IMR-90 (cell line): ENCODE results near the gene RBMS2. TPM values are rescaled to one million over a fixed set of nuclear protein-coding genes. Genes with fewer than 3 reads are reported as not detected.
A peak's percentile ranks its signal among the peaks of the same experiment; 100 is the strongest.

Source experiments
- ATAC-seq: fragments of 200-7000 bp; cut with Tn5 transposase; 2 replicates; pipeline ENCODE4 v1.9.1; 2020; ENCODE audit warnings: low read depth, mild to moderate bottlenecking, moderate library complexity
- BruUV-seq: library from RNA; stranded (reverse); fragments of 400-500 nt; replicated peaks from 2 replicates; lab custom pipeline; 2021; lab: Mats Ljungman, UMichigan
- CTCF ChIA-PET: fragments of 300-600 bp; formaldehyde crosslinking; extraction: SDS; loops from one replicate; lab custom pipeline; 2021; ENCODE audit warnings: antibody characterized with exemption; lab: Yijun Ruan, JAX
- POLR2A ChIA-PET: fragments of 300-600 bp; sonication (Branson Sonifier 250); formaldehyde crosslinking; loops from one replicate; lab custom pipeline; 2022; ENCODE audit warnings: antibody characterized with exemption; ENCODE audit not compliant: unreplicated experiment; lab: Charles Lee
- DNase-seq: peaks from one replicate; pipeline ENCODE4 v3.0.0; 2013
- H2AFZ ChIP-seq: replicated peaks from 2 replicates; pipeline ENCODE3; 2013; ENCODE audit warnings: low read length, mild to moderate bottlenecking; ENCODE audit not compliant: poor library complexity
- H2AK5ac ChIP-seq: 2 replicates; pipeline ENCODE4 v1.6.1; 2013; ENCODE audit warnings: low read depth, low read length, inconsistent platforms
- H2AK9ac ChIP-seq: replicated peaks from 2 replicates; pipeline ENCODE3; 2013; ENCODE audit warnings: mild to moderate bottlenecking, low read depth, low read length, moderate library complexity; ENCODE audit not compliant: poor library complexity
- H2BK120ac ChIP-seq: 2 replicates; pipeline ENCODE4 v1.6.1; 2013; ENCODE audit warnings: low read depth, low read length, inconsistent platforms
- H2BK15ac ChIP-seq: 3 replicates; pipeline ENCODE4 v1.6.1; 2013; ENCODE audit warnings: low read depth, low read length, inconsistent platforms
- H2BK20ac ChIP-seq: 2 replicates; pipeline ENCODE4 v1.6.1; 2013; ENCODE audit warnings: low read depth, mild to moderate bottlenecking, inconsistent platforms, low read length, moderate library complexity
- H2BK5ac ChIP-seq: 2 replicates; pipeline ENCODE4 v1.6.1; 2013; ENCODE audit warnings: mild to moderate bottlenecking, low read depth, low read length, inconsistent platforms; ENCODE audit not compliant: poor library complexity, severe bottlenecking
- H3K14ac ChIP-seq: replicated peaks from 2 replicates; pipeline ENCODE4 v1.6.1; 2013; ENCODE audit warnings: low read depth, low read length, inconsistent platforms
- H3K18ac ChIP-seq: 2 replicates; pipeline ENCODE4 v1.6.1; 2013; ENCODE audit warnings: low read depth, low read length, control low read depth
- H3K23ac ChIP-seq: 2 replicates; pipeline ENCODE4 v1.6.1; 2013; ENCODE audit warnings: low read depth, low read length, inconsistent platforms
- H3K27ac ChIP-seq: 2 replicates; pipeline ENCODE4 v1.5.1; 2013; ENCODE audit warnings: mild to moderate bottlenecking, control low read depth, low read length; ENCODE audit not compliant: insufficient read depth
- H3K27me3 ChIP-seq: 2 replicates; pipeline ENCODE4 v1.6.1; 2013; ENCODE audit warnings: low read length; ENCODE audit not compliant: control insufficient read depth, insufficient read depth
- H3K36me3 ChIP-seq: 2 replicates; pipeline ENCODE4 v1.6.1; 2013; ENCODE audit warnings: low read length, mixed read lengths; ENCODE audit not compliant: control insufficient read depth, insufficient read depth
- H3K4ac ChIP-seq: 2 replicates; pipeline ENCODE4 v1.6.1; 2013; ENCODE audit warnings: low read depth, low read length, inconsistent platforms
- H3K4me1 ChIP-seq: 2 replicates; pipeline ENCODE4 v1.6.1; 2013; ENCODE audit warnings: low read length, mixed read lengths; ENCODE audit not compliant: control insufficient read depth, insufficient read depth
- H3K4me2 ChIP-seq: 2 replicates; pipeline ENCODE4 v1.6.1; 2013; ENCODE audit warnings: low read depth, mild to moderate bottlenecking, control low read depth, low read length, moderate library complexity
- H3K4me3 ChIP-seq: 2 replicates; pipeline ENCODE4 v1.5.1; 2013; ENCODE audit warnings: low read depth, mild to moderate bottlenecking, control low read depth, low read length, moderate library complexity; ENCODE audit not compliant: insufficient read depth
- H3K56ac ChIP-seq: 2 replicates; pipeline ENCODE4 v1.6.1; 2013; ENCODE audit warnings: low read length, inconsistent platforms; ENCODE audit not compliant: insufficient read depth; ENCODE audit errors: extremely low read depth
- H3K79me1 ChIP-seq, 2 experiments: 2 replicates each; pipeline ENCODE4 v1.6.1; 2013; ENCODE audit warnings: low read length in 2 of 2, inconsistent platforms in 1 of 2, low read depth in 1 of 2
- H3K9ac ChIP-seq: 2 replicates; pipeline ENCODE4 v1.6.1; 2013; ENCODE audit warnings: low read depth, low read length, control low read depth
- H3K9me1 ChIP-seq: 2 replicates; pipeline ENCODE4 v1.6.1; 2013; ENCODE audit warnings: low read length, inconsistent platforms; ENCODE audit not compliant: insufficient read depth
- H3K9me3 ChIP-seq: 2 replicates; pipeline ENCODE4 v1.6.1; 2013; ENCODE audit warnings: low read length; ENCODE audit not compliant: control insufficient read depth, insufficient read depth
- H4K20me1 ChIP-seq: 2 replicates; pipeline ENCODE4 v1.6.1; 2013; ENCODE audit warnings: low read length, inconsistent platforms; ENCODE audit not compliant: insufficient read depth
- H4K5ac ChIP-seq: 2 replicates; pipeline ENCODE4 v1.6.1; 2013; ENCODE audit warnings: mild to moderate bottlenecking, low read depth, low read length, control low read depth
- H4K8ac ChIP-seq, 2 experiments: 2 replicates each; pipeline ENCODE4 v1.6.1; 2013; ENCODE audit warnings: low read depth in 2 of 2, low read length in 2 of 2, control low read depth in 1 of 2, inconsistent platforms in 1 of 2
- H4K91ac ChIP-seq: 2 replicates; pipeline ENCODE4 v1.6.1; 2013; ENCODE audit warnings: low read depth, low read length, inconsistent platforms; ENCODE audit not compliant: insufficient read depth
- BHLHE40 ChIP-seq: fragments of 150-350 bp; IDR thresholded peaks from 2 replicates; pipeline ENCODE4 v1.6.1; 2016; ENCODE audit warnings: mild to moderate bottlenecking, low read depth, low read length
- CTCF ChIP-seq: conservative IDR thresholded peaks from 2 replicates; pipeline ENCODE4 v1.5.1; 2012; ENCODE audit warnings: mild to moderate bottlenecking, low read depth, low read length, improper control_type of control experiment
- ELK1 ChIP-seq: fragments of 150-350 bp; IDR thresholded peaks from 2 replicates; pipeline ENCODE4 v1.6.1; 2016; ENCODE audit warnings: low read depth, mild to moderate bottlenecking, low read length, moderate library complexity, borderline replicate concordance
- FOS ChIP-seq: fragments of 150-350 bp; IDR thresholded peaks from 2 replicates; pipeline ENCODE4 v1.6.1; 2016; ENCODE audit warnings: low read depth, low read length
- MXI1 ChIP-seq: IDR thresholded peaks from 2 replicates; pipeline ENCODE4 v1.6.1; 2012; ENCODE audit warnings: low read depth, mild to moderate bottlenecking, low read length, moderate library complexity, borderline replicate concordance
- NFE2L2 ChIP-seq: fragments of 150-350 bp; IDR thresholded peaks from 2 replicates; pipeline ENCODE4 v1.6.1; 2016; ENCODE audit warnings: low read depth, mild to moderate bottlenecking, low read length
- POLR2A ChIP-seq: IDR thresholded peaks from 2 replicates; pipeline ENCODE4 v1.6.1; 2012; ENCODE audit warnings: mild to moderate bottlenecking, low read depth, low read length
- RAD21 ChIP-seq: IDR thresholded peaks from 2 replicates; pipeline ENCODE4 v1.6.1; 2012; ENCODE audit warnings: low read length, improper control_type of control experiment
- RCOR1 ChIP-seq: IDR thresholded peaks from 2 replicates; pipeline ENCODE4 v1.6.1; 2012; ENCODE audit warnings: mild to moderate bottlenecking, low read length, improper control_type of control experiment; ENCODE audit not compliant: insufficient replicate concordance
- RFX5 ChIP-seq: IDR thresholded peaks from 2 replicates; pipeline ENCODE4 v1.8.0; 2012; ENCODE audit warnings: low read depth, mild to moderate bottlenecking, low read length, moderate library complexity
- SMC3 ChIP-seq: fragments of 150-350 bp; IDR thresholded peaks from 2 replicates; pipeline ENCODE4 v1.6.1; 2016; ENCODE audit warnings: low read depth, mild to moderate bottlenecking, antibody characterized with exemption, low read length, moderate library complexity
- WGBS, 2 experiments: methylation state at CpG; one replicate each; pipeline versions ENCODE4 v1.1.5 to v1.1.7; 2013; ENCODE audit warnings: missing lambda C conversion rate in 2 of 2; ENCODE audit not compliant: insufficient read length in 1 of 2; ENCODE audit errors: extremely low coverage in 2 of 2; 5-methylcytosine and 5-hydroxymethylcytosine counted together
- dilution Hi-C: fragments of 300-500 bp; cut with HindIII; formaldehyde crosslinking; loops from one replicate; pipeline ENCODE4 v1.14.3; 2018; ENCODE audit warnings: low sequenced_read_pairs; ENCODE audit not compliant: unreplicated experiment
- in situ Hi-C: fragments of 300-500 bp; cut with MboI; formaldehyde crosslinking; loops from 3 replicates; pipeline ENCODE4 v1.14.3; 2019; ENCODE audit warnings: low sequenced_read_pairs, inconsistent platforms, mixed read lengths
- intact Hi-C: fragments of 100-400 bp; cut with micrococcal nuclease; formaldehyde crosslinking; loops from 2 replicates; pipeline ENCODE4 v1.10.0; 2022
- polyA plus RNA-seq, 3 experiments: library from polyadenylated mRNA; depleted of rRNA; stranded (reverse); fragments of >200 nt; gene quantifications; 2 replicates each; pipeline ENCODE4 v1.2.3, GENCODE V29; 2012; ENCODE audit warnings: low replicate concordance in 1 of 3
- total RNA-seq: library from RNA; depleted of rRNA; stranded (reverse); fragments of >200 nt; gene quantifications from 2 replicates; pipeline ENCODE4 v1.2.3, GENCODE V29; 2012

RBMS2 gene
- total and polyA plus RNA-seq, 2 of the 4 experiments (the other 2 are of a cell fraction): 38.0 to 43.6 TPM

GRCh38 chr12:56622535-56622934 lies 100.9 kb downstream of the RBMS2 start:
- Histone ChIP-seq H4K91ac (no peak overlapping the region), H3K4me1 (peaks cover 5% of the 10 kb centered on the region; the same call in 1 of the 2 replicates), H3K9ac (no peak overlapping the region), H4K5ac (no peak overlapping the region), H4K8ac (no peak overlapping the region), H3K23ac (no peak overlapping the region), H3K18ac (no peak overlapping the region), H2AFZ (no peak overlapping the region), H3K4me3 (no peak overlapping the region), H3K27me3 (no peaks in the 10 kb centered on the region), H3K4me2 (no peak overlapping the region), H3K79me1 (peaks cover 10 to 67% of the 10 kb centered on the region in 2 experiments), H3K56ac (no peak overlapping the region), H3K9me3 (no peaks in the 10 kb centered on the region), H3K36me3 (peaks cover 30% of the 10 kb centered on the region), H3K9me1 (peaks cover 4% of the 10 kb centered on the region), H3K4ac (no peak overlapping the region), H3K27ac (no peak overlapping the region; the same call in 1 of the 2 replicates), H3K14ac (no peak overlapping the region), H2AK5ac (no peak overlapping the region), H4K20me1 (peaks cover 90% of the 10 kb centered on the region), H2BK5ac (no peak overlapping the region), H2BK120ac (no peak overlapping the region), H2BK15ac (no peak overlapping the region), H2BK20ac (no peak overlapping the region), H2AK9ac (no peak overlapping the region)
- intact Hi-C loops: no loop called here
- peak; percentile 35; the same call in 1 of the 2 replicates for ATAC-seq
- POLR2A ChIA-PET: interaction anchor here (0.7 kb wide), 1 partner anchor 14 kb away, joined by 3 read pairs; no protein-coding TSS in a partner anchor
- no CpG with 5 or more reads among the region's 1 CpG for WGBS, 2 experiments
- no peak for DNase-seq
- in situ Hi-C loops: no loop called here
- dilution Hi-C loops: no loop called here
- BruUV-seq: no TSS peak
- CTCF ChIA-PET: interaction anchor here (1.1 kb wide), 2 partner anchors 11 to 14 kb away, joined by 3 to 4 read pairs; no protein-coding TSS in a partner anchor
- TF ChIP-seq NFE2L2 (no peak), CTCF (no peak), SMC3 (no peak), FOS (no peak), RFX5 (no peak), POLR2A (no peak), MXI1 (no peak), RCOR1 (no peak), ELK1 (no peak), BHLHE40 (no peak), RAD21 (no peak)
